NT2/D1 (cell line): ENCODE measurements around the gene SINHCAF.

Experiments
- SUZ12 ChIP-seq: IDR thresholded peaks from 2 replicates; pipeline ENCODE4 v1.6.1; 2011; ENCODE audit not compliant: insufficient read length, insufficient read depth; ENCODE audit errors: extremely low read depth
- YY1 ChIP-seq: IDR thresholded peaks from 2 replicates; pipeline ENCODE4 v1.6.1; 2011; ENCODE audit not compliant: insufficient read length, insufficient read depth
- ZNF274 ChIP-seq: IDR thresholded peaks from 2 replicates; pipeline ENCODE4 v1.6.1; 2011; ENCODE audit warnings: mild to moderate bottlenecking, low read depth, low read length

DNA sequence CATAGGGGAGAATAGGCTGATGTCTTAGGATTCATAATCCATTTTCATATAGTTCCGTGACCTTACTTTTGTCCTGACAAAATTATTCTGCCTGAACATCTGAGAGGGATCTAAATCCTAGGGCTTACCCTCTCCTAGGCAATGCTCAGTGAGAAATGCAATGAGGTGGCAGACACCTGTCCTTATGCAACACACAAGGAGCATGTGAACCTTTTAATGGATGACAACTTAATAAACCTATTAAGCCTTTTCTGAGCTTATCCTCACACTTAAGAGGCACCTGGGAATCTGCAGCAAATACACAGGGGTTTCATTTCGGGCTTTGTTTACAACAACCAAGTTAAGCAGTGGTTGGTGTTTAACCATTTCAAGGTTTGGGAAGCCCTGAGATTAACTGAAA, 24.6 kb downstream of the SINHCAF start:
- no peak for TF ChIP-seq YY1
- no peak for TF ChIP-seq SUZ12
- TF ChIP-seq ZNF274: no peak
